ENCODE results near the gene NKD2. TPM values are rescaled to one million over a fixed set of nuclear protein-coding genes. Genes with fewer than 3 reads are reported as not detected.

The NKD2 gene
- total RNA-seq, 1 experiment from 2014 or later: 12.8 TPM

- TF ChIP-seq CTCF (IDR thresholded peaks at IDR 0.05) (no peak), ESRRA (CRISPR knock-in tag; IDR thresholded peaks at IDR 0.05; ENCODE audit: borderline replicate concordance) (no peak), ATF6 (CRISPR knock-in tag; IDR thresholded peaks at IDR 0.05) (no peak), GABPB1 (CRISPR knock-in tag; IDR thresholded peaks at IDR 0.05) (no peak), CREB1 (CRISPR knock-in tag; IDR thresholded peaks at IDR 0.05) (no peak), ZNF138 (CRISPR knock-in tag; conservative IDR thresholded peaks at IDR 0.05) (no peak), GRHL2 (CRISPR knock-in tag; IDR thresholded peaks at IDR 0.05; ENCODE audit: insufficient replicate concordance, severe bottlenecking) (no peak), TEAD4 (CRISPR knock-in tag; IDR thresholded peaks at IDR 0.05) (no peak), ZNF512 (CRISPR knock-in tag; IDR thresholded peaks at IDR 0.05; ENCODE audit: borderline replicate concordance) (no peak)
- Mint-ChIP-seq H3K4me3 (no peak overlapping the region), H3K9me3 (peaks cover 5% of the 10 kb centered on the region; the same call in 1 of the 2 replicates), H3K4me1 (peaks cover 4% of the 10 kb centered on the region; the same call in 1 of the 2 replicates), H3K27ac (no peak overlapping the region), H3K36me3 (peaks cover 11% of the 10 kb centered on the region; the same call in 1 of the 2 replicates), H3K27me3 (ENCODE audit: low read depth) (no peaks in the 10 kb centered on the region)
- ChIA-PET POLR2A (no interaction called here), CTCF (no interaction called here)
- ATAC-seq: no peak
- no peak for DNase-seq (ENCODE audit: low spot score)
Observed at GRCh38 chr5:1034421-1034905, 25.9 kb downstream of the NKD2 start.

GRCh38 chr5:1034986-1035385 is 26.4 kb downstream of the NKD2 start:
- Mint-ChIP-seq H3K4me3 (no peak overlapping the region), H3K36me3 (peaks cover 14% of the 10 kb centered on the region), H3K27me3 (ENCODE audit: low read depth) (no peaks in the 10 kb centered on the region), H3K27ac (no peak overlapping the region; the same call in 1 of the 2 replicates), H3K9me3 (peaks cover 9% of the 10 kb centered on the region), H3K4me1 (peaks cover 4% of the 10 kb centered on the region; the same call in 1 of the 2 replicates)
- DNase-seq (ENCODE audit: low spot score) (no peak), ATAC-seq (no peak)
- CTCF ChIA-PET: no interaction called here
- POLR2A ChIA-PET: no interaction called here
- no peak for TF ChIP-seq ZBTB43 (CRISPR knock-in tag; IDR thresholded peaks at IDR 0.05)

- DNase-seq (ENCODE audit: low spot score) (no peak), ATAC-seq (no peak)
- CTCF ChIA-PET: no interaction called here
- Mint-ChIP-seq H3K27me3 (ENCODE audit: low read depth) (no peaks in the 10 kb centered on the region), H3K9me3 (peaks cover 16% of the 10 kb centered on the region), H3K4me1 (peaks cover 4% of the 10 kb centered on the region; the same call in 1 of the 2 replicates), H3K27ac (no peak overlapping the region), H3K36me3 (peaks cover 21% of the 10 kb centered on the region), H3K4me3 (no peak overlapping the region)
- POLR2A ChIA-PET: no interaction called here
- TF ChIP-seq JAZF1 (CRISPR knock-in tag; IDR thresholded peaks at IDR 0.05): no peak
- no peak for TF ChIP-seq STAT6 (CRISPR knock-in tag; conservative IDR thresholded peaks at IDR 0.05; ENCODE audit: low read depth)
- no peak for TF ChIP-seq ZNF671 (CRISPR knock-in tag; IDR thresholded peaks at IDR 0.05)
- TF ChIP-seq CREB1 (CRISPR knock-in tag; IDR thresholded peaks at IDR 0.05): no peak
- no peak for TF ChIP-seq MLX (CRISPR knock-in tag; IDR thresholded peaks at IDR 0.05)
- TF ChIP-seq MXD4 (CRISPR knock-in tag; IDR thresholded peaks at IDR 0.05; ENCODE audit: borderline replicate concordance): no peak
- TF ChIP-seq GTF2I (CRISPR knock-in tag; conservative IDR thresholded peaks at IDR 0.05): no peak
- TF ChIP-seq E2F4 (CRISPR knock-in tag; IDR thresholded peaks at IDR 0.05; ENCODE audit: borderline replicate concordance, low read depth): no peak
- TF ChIP-seq ATF3 (CRISPR knock-in tag; conservative IDR thresholded peaks at IDR 0.05): no peak
Observed at GRCh38 chr5:1035421-1036405, 27.1 kb downstream of the NKD2 start.

Measured in WTC11 (cell line).